ENCODE results near the gene NXNL2. TPM values are rescaled to one million over a fixed set of nuclear protein-coding genes. Genes with fewer than 3 reads are reported as not detected.

Gene NXNL2
- total and polyA plus RNA-seq, 8 donors = 0.29 to 1.4 (median 0.65) TPM; not detected in 1

GRCh38 chr9:88523056-88523455, 11.9 kb upstream of the NXNL2 start:
- intact Hi-C loops (cut with DNase I) = no loop called here
- ATAC-seq = no peak
- H3K36me3 ChIP-seq = no peaks in the 10 kb centered on the region
- H3K4me3 ChIP-seq = no peak overlapping the region
- DNase-seq = no peak
- peaks cover 0 to 13% of the 10 kb centered on the region in 2 donors for H3K27me3 ChIP-seq
- TF ChIP-seq CTCF (IDR thresholded peaks at IDR 0.05) = no peak
- no peaks in the 10 kb centered on the region for H3K9me3 ChIP-seq
- H3K4me1 ChIP-seq = no peaks in the 10 kb centered on the region
- H3K27ac ChIP-seq = no peak overlapping the region

- TF ChIP-seq CTCF (IDR thresholded peaks at IDR 0.05) = no peak
- intact Hi-C loops (cut with DNase I) = no loop called here
- Histone ChIP-seq H3K4me3 (no peak overlapping the region), H3K4me1 (no peaks in the 10 kb centered on the region), H3K9me3 (no peaks in the 10 kb centered on the region), H3K27ac (no peak overlapping the region), H3K36me3 (no peaks in the 10 kb centered on the region), H3K27me3 (peaks cover 0 to 5% of the 10 kb centered on the region in 2 donors)
- ATAC-seq (no peak), DNase-seq (no peak)
These were observed 10.1 kb upstream of the NXNL2 start for GRCh38 chr9:88524911-88525310.

GRCh38 chr9:88527618-88528017, 7.4 kb upstream of the NXNL2 start:
- Histone ChIP-seq H3K4me3 (no peak overlapping the region), H3K27ac (no peak overlapping the region), H3K27me3 (peaks cover 0 to 17% of the 10 kb centered on the region in 2 donors), H3K36me3 (no peaks in the 10 kb centered on the region), H3K4me1 (peaks cover 0 to 8% of the 10 kb centered on the region in 2 donors), H3K9me3 (no peaks in the 10 kb centered on the region)
- DNase-seq = no peak
- ATAC-seq = no peak
- intact Hi-C loops (cut with DNase I) = no loop called here
- no peak for TF ChIP-seq CTCF (IDR thresholded peaks at IDR 0.05)

GRCh38 chr9:88528080-88528790, 6.7 kb upstream of the NXNL2 start:
- Histone ChIP-seq H3K4me3 (no peak overlapping the region), H3K36me3 (no peaks in the 10 kb centered on the region), H3K9me3 (no peaks in the 10 kb centered on the region), H3K27me3 (peaks cover 0 to 24% of the 10 kb centered on the region in 2 donors), H3K4me1 (peaks cover 0 to 11% of the 10 kb centered on the region in 2 donors), H3K27ac (no peak overlapping the region)
- ATAC-seq (no peak), DNase-seq (no peak)
- intact Hi-C loops (cut with DNase I) = no loop called here
- no peak for TF ChIP-seq CTCF (IDR thresholded peaks at IDR 0.05)

GRCh38 chr9:88529496-88529895, 5.5 kb upstream of the NXNL2 start:
- intact Hi-C loops (cut with DNase I) = no loop called here
- ATAC-seq = no peak
- no peak overlapping the region for H3K27ac ChIP-seq
- no peaks in the 10 kb centered on the region for H3K36me3 ChIP-seq
- H3K4me1 ChIP-seq = peaks cover 0 to 11% of the 10 kb centered on the region in 2 donors
- no peak for DNase-seq
- peaks cover 0 to 35% of the 10 kb centered on the region in 2 donors for H3K27me3 ChIP-seq
- H3K4me3 ChIP-seq = no peak overlapping the region
- TF ChIP-seq CTCF (IDR thresholded peaks at IDR 0.05) = no peak
- no peaks in the 10 kb centered on the region for H3K9me3 ChIP-seq
